KMS-11 (cell line): ENCODE data around the gene PDLIM3.

Experiments
- H2AFZ ChIP-seq: fragments of 200-600 bp; sonication (generic); 2 replicates; pipeline ENCODE4 v1.6.1; 2016; ENCODE audit warnings: antibody characterized with exemption, mixed run types, low read depth
- H3K27ac ChIP-seq: fragments of 200-600 bp; sonication (generic); 2 replicates; pipeline ENCODE4 v1.6.1; 2016; ENCODE audit warnings: mild to moderate bottlenecking, mixed run types
- H3K27me3 ChIP-seq: fragments of 200-600 bp; sonication (generic); 2 replicates; pipeline ENCODE4 v1.6.1; 2017; ENCODE audit warnings: mild to moderate bottlenecking, low read depth, mixed run types, moderate library complexity; ENCODE audit not compliant: insufficient read depth
- H3K36me3 ChIP-seq: fragments of 200-600 bp; sonication (generic); 2 replicates; pipeline ENCODE4 v1.6.1; 2017; ENCODE audit warnings: mild to moderate bottlenecking, mixed run types; ENCODE audit not compliant: insufficient read depth
- H3K4me1 ChIP-seq: fragments of 200-600 bp; sonication (generic); 2 replicates; pipeline ENCODE4 v1.6.1; 2016; ENCODE audit warnings: mild to moderate bottlenecking, low read depth, mixed run types; ENCODE audit not compliant: poor library complexity, severe bottlenecking
- H3K4me2 ChIP-seq: fragments of 200-600 bp; sonication (generic); 2 replicates; pipeline ENCODE4 v1.7.0; 2016; ENCODE audit warnings: mild to moderate bottlenecking, mixed run types
- H3K4me3 ChIP-seq: fragments of 200-600 bp; sonication (generic); IDR thresholded peaks from 2 replicates; pipeline ENCODE4 v1.6.1; 2017; ENCODE audit warnings: low read depth, low read length, mixed read lengths; ENCODE audit not compliant: insufficient read depth
- H3K79me2 ChIP-seq: fragments of 200-600 bp; sonication (generic); 2 replicates; pipeline ENCODE4 v1.6.1; 2016; ENCODE audit warnings: low read depth, mixed run types; ENCODE audit not compliant: insufficient read depth
- H3K9ac ChIP-seq: fragments of 200-600 bp; sonication (generic); 2 replicates; pipeline ENCODE4 v1.6.1; 2016; ENCODE audit warnings: mild to moderate bottlenecking, mixed run types
- H4K20me1 ChIP-seq: fragments of 200-600 bp; sonication (generic); 2 replicates; pipeline ENCODE4 v1.6.1; 2016; ENCODE audit warnings: mild to moderate bottlenecking, mixed run types; ENCODE audit not compliant: insufficient read depth
- CTCF ChIP-seq: fragments of 200-600 bp; sonication (generic); conservative IDR thresholded peaks from 2 replicates; pipeline ENCODE4 v1.6.1; 2017; ENCODE audit warnings: low read depth, mild to moderate bottlenecking, antibody characterized with exemption, low read length, moderate library complexity, mixed read lengths

PDLIM3 gene

GRCh38 chr4:185464183-185464582, 71.1 kb downstream of the PDLIM3 start:
- no peak for TF ChIP-seq CTCF
- H3K36me3 ChIP-seq: no peaks in the 10 kb centered on the region
- no peak overlapping the region for H2AFZ ChIP-seq

GRCh38 chr4:185463541-185463940, 71.8 kb downstream of the PDLIM3 start:
- H3K9ac ChIP-seq: no peak overlapping the region
- H3K79me2 ChIP-seq: no peaks in the 10 kb centered on the region
- no peaks in the 10 kb centered on the region for H3K36me3 ChIP-seq
- H3K27me3 ChIP-seq: no peaks in the 10 kb centered on the region
- H3K4me1 ChIP-seq: peaks cover 11% of the 10 kb centered on the region
- no peaks in the 10 kb centered on the region for H4K20me1 ChIP-seq
- no peak overlapping the region for H3K27ac ChIP-seq
- H3K4me2 ChIP-seq: no peak overlapping the region
- H2AFZ ChIP-seq: no peak overlapping the region
- H3K4me3 ChIP-seq: no peak overlapping the region
- no peak for TF ChIP-seq CTCF

More at GRCh38 chr4:185464183-185464582, 71.1 kb downstream of the PDLIM3 start:
- Histone ChIP-seq H3K4me1 (peaks cover 4% of the 10 kb centered on the region), H3K9ac (no peak overlapping the region), H3K79me2 (no peaks in the 10 kb centered on the region), H3K27me3 (no peaks in the 10 kb centered on the region), H3K4me3 (no peak overlapping the region), H4K20me1 (no peaks in the 10 kb centered on the region), H3K27ac (no peak overlapping the region), H3K4me2 (no peak overlapping the region)

DNA sequence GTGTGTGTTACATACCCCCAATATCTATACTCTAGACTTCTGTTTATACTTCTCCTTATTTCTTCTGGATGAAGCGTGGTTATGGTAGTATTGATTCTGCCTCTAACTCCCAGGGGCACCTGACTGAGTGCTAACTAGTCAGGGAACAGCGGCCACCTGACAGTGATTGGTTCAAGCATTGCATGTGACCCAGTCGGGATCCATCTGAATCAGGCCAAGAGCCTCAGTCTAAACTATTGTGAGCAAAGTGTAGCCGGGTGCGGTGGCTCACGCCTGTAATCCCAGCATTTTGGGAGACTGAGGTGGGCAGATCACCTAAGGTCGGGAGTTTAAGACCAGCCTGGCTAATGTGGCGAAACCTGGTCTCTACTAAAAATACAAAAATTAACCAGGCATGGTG, 73.7 kb downstream of the PDLIM3 start:
- no peaks in the 10 kb centered on the region for H4K20me1 ChIP-seq
- no peak overlapping the region for H3K9ac ChIP-seq
- no peak overlapping the region for H3K4me3 ChIP-seq
- no peaks in the 10 kb centered on the region for H3K79me2 ChIP-seq
- H3K4me1 ChIP-seq: peaks cover 12% of the 10 kb centered on the region
- no peak overlapping the region for H3K4me2 ChIP-seq
- no peak overlapping the region for H3K27ac ChIP-seq
- no peak for TF ChIP-seq CTCF
- no peak overlapping the region for H2AFZ ChIP-seq
- H3K27me3 ChIP-seq: no peaks in the 10 kb centered on the region
- no peaks in the 10 kb centered on the region for H3K36me3 ChIP-seq

GRCh38 chr4:185457136-185457535, 78.2 kb downstream of the PDLIM3 start:
- H3K79me2 ChIP-seq: no peaks in the 10 kb centered on the region
- H3K4me3 ChIP-seq: no peak overlapping the region
- no peaks in the 10 kb centered on the region for H3K27me3 ChIP-seq
- H3K4me2 ChIP-seq: no peak overlapping the region
- no peaks in the 10 kb centered on the region for H3K36me3 ChIP-seq
- no peak overlapping the region for H2AFZ ChIP-seq
- H3K27ac ChIP-seq: no peak overlapping the region
- no peak overlapping the region for H3K9ac ChIP-seq
- TF ChIP-seq CTCF: no peak
- H4K20me1 ChIP-seq: no peaks in the 10 kb centered on the region
- peaks cover 20% of the 10 kb centered on the region for H3K4me1 ChIP-seq
